ENCODE data around the gene DBN1.
"Not testable (repeated sequence)": the region's sequence is repeated elsewhere in the genome, so short reads cannot be mapped to it uniquely, and the experiment has no call there.

The DBN1 gene

DNA sequence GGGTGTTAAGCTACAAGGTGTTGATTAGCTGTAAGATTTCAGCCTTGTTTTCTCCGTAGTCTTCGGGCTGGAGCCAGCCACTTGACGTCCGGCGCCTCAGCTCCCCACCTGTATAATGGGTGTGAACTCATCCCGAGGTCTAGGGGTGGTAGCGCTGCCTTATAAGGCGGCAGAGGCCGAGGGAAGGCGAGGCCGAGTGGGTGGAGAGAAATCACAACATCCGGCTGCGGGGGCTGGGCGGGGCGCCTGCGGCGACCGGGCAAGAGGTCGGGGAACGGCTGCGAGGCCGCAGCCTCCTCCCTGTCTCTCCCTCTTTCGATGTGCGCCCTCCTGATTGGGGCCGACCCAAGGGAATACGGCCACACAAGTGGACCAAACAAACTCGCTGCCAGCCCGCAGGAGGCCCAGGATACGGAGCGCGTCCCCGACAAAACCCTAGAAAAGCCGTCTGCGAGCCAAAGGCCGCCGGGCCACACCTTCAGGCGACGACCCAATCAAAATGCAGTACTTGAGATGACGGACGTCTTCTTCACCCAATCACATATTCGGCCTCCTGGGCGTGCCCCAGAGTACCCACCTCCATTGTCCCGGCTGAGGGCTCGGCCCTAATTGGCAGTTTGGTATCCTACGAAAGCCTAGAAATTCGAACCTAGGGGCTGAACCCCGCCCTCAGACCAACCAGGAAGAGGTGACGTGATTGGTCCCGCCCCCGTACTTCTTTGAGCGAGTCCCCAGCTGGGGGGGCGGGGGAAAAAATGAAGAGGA is 47.5 kb downstream of the DBN1 start:
- in situ Hi-C loops (cut with MboI; ENCODE audit: low pct_unique_long_range_greater_than_20kb, low sequenced_read_pairs) = no loop called here
- peak; percentile 100 for DNase-seq

DNA sequence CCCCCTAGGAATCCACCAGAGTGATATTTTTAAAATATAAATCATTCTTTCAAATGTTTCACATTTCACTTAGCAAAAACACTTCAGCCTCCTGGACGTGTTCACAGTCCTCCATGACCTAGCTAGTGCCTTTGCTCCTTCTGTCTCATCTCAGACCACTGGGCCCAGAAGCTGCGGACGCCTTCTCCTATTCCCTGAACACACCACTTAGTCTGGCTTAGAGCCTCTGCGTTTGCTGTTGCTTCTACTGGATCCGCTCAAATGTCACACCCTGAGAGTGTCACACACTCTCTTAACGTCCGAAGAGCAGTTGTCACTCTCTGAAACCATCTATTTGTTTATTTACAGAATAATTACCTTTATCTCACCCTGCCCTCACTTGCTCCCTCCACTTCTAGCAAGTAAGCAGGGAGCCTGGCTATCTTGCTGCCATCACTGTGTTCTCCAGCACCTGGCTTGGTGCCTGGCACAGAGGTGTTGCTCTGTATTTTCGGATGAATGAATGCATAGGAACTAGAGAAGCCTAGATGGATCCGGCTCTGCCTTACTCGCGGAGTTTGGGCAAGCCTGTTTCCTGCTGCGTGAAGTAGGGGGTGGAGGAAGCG is 48.1 kb downstream of the DBN1 start:
- in situ Hi-C loops (cut with MboI; ENCODE audit: low pct_unique_long_range_greater_than_20kb, low sequenced_read_pairs) = no loop called here
- no peak for DNase-seq

DNA sequence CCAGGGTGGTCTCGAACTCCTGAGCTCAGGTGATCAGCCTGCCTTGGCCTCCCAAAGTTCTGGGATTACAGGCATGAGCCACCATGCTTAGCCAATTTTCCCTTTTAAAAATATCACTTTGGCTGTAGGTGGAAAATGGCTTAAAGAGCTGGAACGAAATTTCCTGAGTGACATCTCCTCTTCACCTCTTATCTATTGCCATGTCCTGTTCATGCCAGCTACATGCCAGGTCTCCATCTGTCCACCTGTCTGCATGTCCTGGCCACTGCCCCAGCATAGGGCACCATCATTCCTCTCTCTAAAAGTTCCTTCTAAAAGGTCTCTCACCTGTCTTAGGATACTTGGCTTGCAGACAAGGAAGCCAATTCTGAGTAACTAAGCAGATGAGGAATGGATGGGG is 49.8 kb downstream of the DBN1 start:
- in situ Hi-C loops (cut with MboI; ENCODE audit: low pct_unique_long_range_greater_than_20kb, low sequenced_read_pairs) = no loop called here

DNA sequence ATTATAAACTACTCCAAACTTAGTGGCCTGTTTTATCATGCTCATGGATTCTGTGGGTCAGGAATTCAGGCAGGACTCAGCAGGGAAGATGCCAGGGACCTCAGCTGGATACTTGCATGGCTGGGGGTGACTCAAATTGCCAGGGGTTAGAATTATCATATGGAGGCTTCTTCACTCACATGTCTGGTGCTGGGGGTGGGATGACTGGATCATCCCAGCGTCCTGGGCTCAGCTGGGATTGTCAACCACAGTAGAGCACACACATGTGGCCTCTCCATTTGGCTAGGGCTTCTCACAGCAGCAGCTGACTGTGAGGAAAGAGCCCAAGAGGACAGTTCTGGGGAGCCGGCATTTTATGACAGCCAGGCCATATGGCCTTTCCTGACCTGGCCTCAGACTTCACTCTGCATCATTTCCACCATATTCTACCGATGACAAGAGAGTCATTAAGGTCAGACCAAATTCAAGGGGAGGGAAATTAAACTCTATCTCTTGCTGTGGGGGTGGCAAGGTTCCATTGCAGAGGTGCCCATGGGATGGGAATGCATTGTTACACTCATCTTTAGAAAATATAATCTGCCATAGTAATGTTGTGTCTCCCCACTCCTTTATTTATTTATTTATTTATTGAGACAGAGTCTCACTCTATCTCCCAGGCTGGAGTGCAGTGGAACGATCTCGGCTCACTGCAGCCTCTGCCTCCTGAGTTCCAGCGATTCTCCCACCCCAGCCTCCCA is 52.2 kb downstream of the DBN1 start:
- no peak for DNase-seq
- in situ Hi-C loops (cut with MboI; ENCODE audit: low pct_unique_long_range_greater_than_20kb, low sequenced_read_pairs) = no loop called here

More for the DNA sequence above, 49.8 kb downstream of the DBN1 start:
- DNase-seq = no peak

DNA sequence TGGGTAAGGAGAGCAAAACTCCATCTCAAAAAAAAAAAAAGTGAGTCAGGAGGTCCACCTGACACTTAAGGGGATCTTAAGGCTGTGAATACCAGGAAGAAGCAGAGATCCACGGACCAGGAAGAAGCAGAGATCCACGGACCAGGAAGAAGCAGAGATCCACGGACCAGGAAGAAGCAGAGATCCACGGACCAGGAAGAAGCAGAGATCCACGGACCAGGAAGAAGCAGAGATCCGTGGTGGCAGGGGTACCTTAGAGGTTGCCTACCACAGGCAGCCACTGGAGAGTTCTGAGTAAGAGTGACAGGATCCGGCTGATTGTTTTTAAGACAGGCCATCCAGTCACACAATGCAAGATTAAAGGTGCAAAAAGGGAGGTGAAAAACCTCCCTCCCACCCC is 53.0 kb downstream of the DBN1 start:
- DNase-seq; in situ Hi-C loops (cut with MboI; ENCODE audit: low pct_unique_long_range_greater_than_20kb, low sequenced_read_pairs): not testable (repeated sequence)

DNA sequence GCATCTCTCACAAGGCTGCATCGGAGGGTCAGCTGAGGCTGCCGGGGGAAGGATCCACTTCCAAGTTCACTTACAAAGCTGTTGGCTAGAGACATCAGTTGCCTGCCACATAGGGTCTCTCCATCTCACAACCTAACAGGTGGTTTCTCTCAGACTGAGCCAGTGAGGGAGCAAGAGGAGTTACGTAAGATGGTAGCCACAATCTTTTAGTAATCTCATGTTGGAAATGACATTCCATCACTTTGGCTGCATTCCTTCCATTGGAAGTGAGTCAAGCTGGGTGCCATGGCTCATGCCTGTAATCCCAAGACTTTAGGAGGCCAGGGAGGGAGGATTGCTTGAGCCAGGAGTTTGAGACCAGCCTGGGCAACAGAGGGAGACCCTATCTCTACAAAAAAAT is 54.4 kb downstream of the DBN1 start:
- no peak for DNase-seq
- in situ Hi-C loops (cut with MboI; ENCODE audit: low pct_unique_long_range_greater_than_20kb, low sequenced_read_pairs) = no loop called here

DNA sequence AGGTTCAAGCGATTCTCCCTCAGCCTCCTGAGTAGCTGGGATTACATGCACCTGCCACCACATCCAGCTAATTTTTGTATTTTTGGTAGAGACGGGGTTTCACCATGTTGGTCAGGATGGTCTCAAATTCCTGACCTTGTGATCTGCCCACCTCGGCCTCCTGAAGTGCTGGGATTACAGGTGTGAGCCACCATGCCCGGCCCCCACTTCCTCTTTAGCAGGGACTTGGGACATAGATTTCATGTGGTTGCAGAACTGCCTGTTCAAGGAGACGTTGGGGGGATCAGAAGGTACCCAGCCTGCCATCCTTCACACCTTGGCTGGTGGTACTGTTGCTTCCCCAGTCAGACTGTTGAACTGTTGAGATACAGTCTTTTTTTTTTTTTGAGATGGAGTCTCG is 56.4 kb downstream of the DBN1 start:
- DNase-seq; in situ Hi-C loops (cut with MboI; ENCODE audit: low pct_unique_long_range_greater_than_20kb, low sequenced_read_pairs): not testable (repeated sequence)

DNA sequence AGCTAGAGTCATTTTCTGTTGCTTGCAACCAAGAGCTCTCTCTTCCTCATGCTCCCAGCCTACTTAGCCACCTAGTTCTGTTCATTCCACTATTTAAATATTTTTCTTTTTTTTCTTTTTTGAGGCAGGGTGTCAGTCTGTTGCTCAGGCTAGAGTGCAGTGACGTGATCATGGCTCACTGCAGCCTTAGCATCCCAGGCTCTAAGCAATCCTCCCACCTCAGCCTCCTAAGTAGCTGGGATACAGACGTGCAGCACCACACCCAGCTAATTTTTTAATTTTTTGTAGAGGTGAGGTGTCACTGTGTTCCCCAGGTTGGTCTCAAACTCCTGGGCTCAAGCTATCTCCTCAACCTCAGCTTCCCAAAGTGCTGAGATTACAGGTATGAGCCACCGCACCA is 59.0 kb downstream of the DBN1 start:
- no peak for DNase-seq
- in situ Hi-C loops (cut with MboI; ENCODE audit: low pct_unique_long_range_greater_than_20kb, low sequenced_read_pairs) = no loop called here

DNA sequence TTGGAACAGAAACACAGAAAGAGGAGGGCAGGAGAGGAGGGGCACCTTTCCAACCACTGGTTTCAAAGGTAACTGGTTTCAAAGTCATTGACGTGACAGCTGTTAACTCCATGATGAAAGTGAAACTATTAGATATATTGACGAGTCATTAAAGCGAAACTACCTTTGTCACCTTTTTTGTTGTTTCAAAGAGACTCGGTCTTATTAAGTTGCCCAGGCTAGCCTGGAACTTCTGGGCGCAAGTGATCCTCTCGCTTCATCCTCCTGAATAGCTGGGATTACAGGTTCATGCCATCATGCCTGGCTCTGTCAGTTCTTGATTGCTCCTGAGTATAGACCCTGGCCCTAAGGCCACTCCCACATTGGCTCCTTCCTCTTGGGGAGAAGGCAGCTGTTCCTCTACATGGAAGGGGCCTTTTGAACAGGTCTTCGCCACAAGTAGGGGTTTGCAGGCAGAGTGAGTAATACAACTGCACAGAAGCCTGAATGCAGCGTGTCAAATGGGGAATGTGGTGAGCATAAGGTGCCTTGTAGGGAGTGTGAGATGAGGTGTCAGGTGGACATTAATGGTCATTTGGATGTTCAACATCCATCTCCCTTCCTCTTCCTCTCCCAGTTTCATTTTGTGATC is 60.7 kb downstream of the DBN1 start:
- in situ Hi-C loops (cut with MboI; ENCODE audit: low pct_unique_long_range_greater_than_20kb, low sequenced_read_pairs) = no loop called here
- no peak for DNase-seq

DNA sequence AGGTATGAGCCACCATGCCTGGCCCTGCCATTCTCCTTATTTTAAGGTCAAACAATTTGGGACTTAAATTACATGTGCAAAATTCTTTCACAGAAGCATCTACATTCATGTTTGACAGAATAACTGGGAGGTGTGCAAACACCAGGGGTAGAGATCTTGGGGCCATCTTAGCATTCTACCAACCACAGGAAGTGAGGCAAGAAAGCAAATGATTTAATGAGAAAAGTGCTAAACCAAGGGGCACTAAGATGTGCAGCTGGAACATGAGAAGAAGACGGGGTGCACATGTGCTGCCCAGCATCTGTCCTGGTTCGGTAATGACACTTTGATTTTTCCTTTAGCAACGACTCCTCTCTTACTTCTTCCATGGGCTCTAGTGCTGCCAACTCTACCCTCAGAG is 62.9 kb downstream of the DBN1 start:
- in situ Hi-C loops (cut with MboI; ENCODE audit: low pct_unique_long_range_greater_than_20kb, low sequenced_read_pairs) = no loop called here
- no peak for DNase-seq

DNA sequence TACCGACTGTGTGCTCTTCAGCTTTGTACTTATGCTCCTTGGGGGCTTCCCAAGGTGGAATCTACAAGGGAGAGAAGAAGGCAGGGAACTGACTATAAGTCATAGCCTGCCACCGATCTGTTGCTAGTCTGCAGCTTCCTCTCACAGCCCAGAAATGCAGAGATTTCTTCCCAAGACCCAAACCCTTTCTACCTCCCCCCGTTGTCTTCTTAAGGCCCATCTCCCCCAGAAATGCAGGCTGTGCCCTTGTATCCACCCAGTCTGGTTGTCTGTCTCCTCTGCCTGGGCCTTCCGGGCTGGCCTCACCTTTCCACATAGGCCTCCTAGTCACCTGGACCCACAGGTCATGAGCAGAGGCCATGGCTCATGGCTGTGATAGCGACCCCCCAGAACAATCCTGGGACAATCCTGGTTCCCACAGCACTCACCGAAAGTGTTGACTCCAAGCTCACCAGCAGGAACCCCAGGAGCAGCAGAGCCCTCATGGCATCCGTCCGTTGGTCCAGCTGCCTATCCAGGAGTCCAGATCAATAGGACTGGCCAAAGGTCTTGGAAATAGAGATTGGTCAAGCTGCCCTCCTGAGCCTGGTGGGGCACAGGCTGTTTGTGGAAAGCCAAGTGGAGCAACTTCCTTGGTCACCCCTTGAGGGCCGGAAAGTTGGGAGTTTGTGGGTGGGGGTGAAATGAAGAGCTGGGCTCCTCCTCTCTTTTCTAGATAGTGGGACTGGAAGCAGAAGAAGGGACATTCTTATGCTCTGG is 64.2 kb downstream of the DBN1 start, which contains the start of gene F12:
Gene F12 (minus strand): TSS at position 522 of the 759 bp plus-strand sequence. CDS start 37 bp downstream, at position 485.
- in situ Hi-C loops (cut with MboI; ENCODE audit: low pct_unique_long_range_greater_than_20kb, low sequenced_read_pairs) = no loop called here

More for the DNA sequence above, 64.2 kb downstream of the DBN1 start, which contains the start of gene F12:
- DNase-seq = no peak
